ENCODE measurements around the gene C12orf75. TPM values are rescaled to one million over a fixed set of nuclear protein-coding genes. Genes with fewer than 3 reads are reported as not detected.
"Not testable (repeated sequence)": the region's sequence is repeated elsewhere in the genome, so short reads cannot be mapped to it uniquely, and the experiment has no call there.

The C12orf75 gene
- total and polyA plus RNA-seq, 8 donors, result 4.9 to 145 (median 43.4) TPM; not detected in 1

DNA sequence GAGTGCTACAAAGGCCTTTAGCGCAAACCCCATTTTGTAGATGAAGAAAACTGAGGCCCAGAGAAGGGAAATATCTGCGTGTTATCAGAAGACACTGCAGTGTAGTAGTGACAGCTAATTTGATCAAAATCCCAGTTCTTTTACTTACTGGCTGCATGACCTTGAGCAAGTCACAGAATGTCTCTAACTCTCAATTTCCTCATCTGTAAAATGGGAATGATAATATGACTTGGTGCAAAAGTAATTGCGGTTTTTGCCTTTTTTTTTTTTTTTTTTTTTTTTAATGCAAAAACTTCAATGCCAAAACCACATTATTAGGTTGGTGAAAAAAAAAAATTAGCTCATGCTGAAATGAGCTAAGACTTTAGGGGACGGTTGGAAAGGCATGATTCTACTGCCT lies 69.7 kb downstream of the C12orf75 start:
- Histone ChIP-seq H3K4me3 (no peak overlapping the region), H3K27ac (no peak overlapping the region), H3K36me3 (no peaks in the 10 kb centered on the region), H3K27me3 (no peaks in the 10 kb centered on the region), H3K4me1 (no peaks in the 10 kb centered on the region), H3K9me3 (peaks cover 0 to 6% (median 0%) of the 10 kb centered on the region in 4 donors)
- 94 to 97% (median 96%) methylated on average over 4 of the region's 4 CpGs for WGBS, 5 donors
- TF ChIP-seq EP300 (IDR thresholded peaks at IDR 0.05) (no peak), POLR2AphosphoS5 (IDR thresholded peaks at IDR 0.05) (no peak), POLR2A (IDR thresholded peaks at IDR 0.05) (no peak)
- TF ChIP-seq, protein P1, sequence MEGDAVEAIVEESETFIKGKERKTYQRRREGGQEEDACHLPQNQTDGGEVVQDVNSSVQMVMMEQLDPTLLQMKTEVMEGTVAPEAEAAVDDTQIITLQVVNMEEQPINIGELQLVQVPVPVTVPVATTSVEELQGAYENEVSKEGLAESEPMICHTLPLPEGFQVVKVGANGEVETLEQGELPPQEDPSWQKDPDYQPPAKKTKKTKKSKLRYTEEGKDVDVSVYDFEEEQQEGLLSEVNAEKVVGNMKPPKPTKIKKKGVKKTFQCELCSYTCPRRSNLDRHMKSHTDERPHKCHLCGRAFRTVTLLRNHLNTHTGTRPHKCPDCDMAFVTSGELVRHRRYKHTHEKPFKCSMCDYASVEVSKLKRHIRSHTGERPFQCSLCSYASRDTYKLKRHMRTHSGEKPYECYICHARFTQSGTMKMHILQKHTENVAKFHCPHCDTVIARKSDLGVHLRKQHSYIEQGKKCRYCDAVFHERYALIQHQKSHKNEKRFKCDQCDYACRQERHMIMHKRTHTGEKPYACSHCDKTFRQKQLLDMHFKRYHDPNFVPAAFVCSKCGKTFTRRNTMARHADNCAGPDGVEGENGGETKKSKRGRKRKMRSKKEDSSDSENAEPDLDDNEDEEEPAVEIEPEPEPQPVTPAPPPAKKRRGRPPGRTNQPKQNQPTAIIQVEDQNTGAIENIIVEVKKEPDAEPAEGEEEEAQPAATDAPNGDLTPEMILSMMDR (IDR thresholded peaks at IDR 0.05), result no peak
- DNase-seq, result no peak
- intact Hi-C loops (cut with DNase I; ENCODE audit: low total_unique reads), result no loop called here

DNA sequence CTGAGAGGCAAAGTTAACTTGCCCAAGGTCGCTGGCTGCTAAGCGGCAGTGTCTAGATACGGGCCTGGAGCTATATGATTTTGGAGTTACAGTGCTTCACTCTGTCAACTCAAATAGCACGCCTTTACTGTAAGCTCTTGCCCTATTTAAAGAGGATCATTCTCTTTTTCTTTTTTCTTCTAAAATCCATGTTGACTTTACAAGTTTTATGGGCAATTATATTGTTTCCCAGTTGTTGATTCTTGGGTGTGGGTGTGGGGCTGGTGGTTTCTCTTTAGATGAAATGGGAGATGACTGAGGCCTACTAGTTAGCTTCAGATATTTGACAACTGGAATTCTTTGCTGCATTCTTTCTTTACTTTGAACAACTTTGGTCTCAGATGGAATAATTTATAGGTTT lies 70.7 kb downstream of the C12orf75 start:
- no peak for DNase-seq
- Histone ChIP-seq H3K9me3 (peaks cover 0 to 6% (median 0%) of the 10 kb centered on the region in 4 donors), H3K27me3 (no peaks in the 10 kb centered on the region), H3K4me3 (no peak overlapping the region), H3K27ac (no peak overlapping the region), H3K36me3 (no peaks in the 10 kb centered on the region), H3K4me1 (no peaks in the 10 kb centered on the region)
- 95 to 98% (median 96%) methylated on average over 4 of the region's 4 CpGs for WGBS, 5 donors
- no peak for TF ChIP-seq POLR2A (IDR thresholded peaks at IDR 0.05)
- no peak for TF ChIP-seq POLR2AphosphoS5 (IDR thresholded peaks at IDR 0.05)
- TF ChIP-seq EP300 (IDR thresholded peaks at IDR 0.05), result no peak
- TF ChIP-seq, protein P1 (IDR thresholded peaks at IDR 0.05), result no peak
- intact Hi-C loops (cut with DNase I; ENCODE audit: low total_unique reads), result no loop called here

DNA sequence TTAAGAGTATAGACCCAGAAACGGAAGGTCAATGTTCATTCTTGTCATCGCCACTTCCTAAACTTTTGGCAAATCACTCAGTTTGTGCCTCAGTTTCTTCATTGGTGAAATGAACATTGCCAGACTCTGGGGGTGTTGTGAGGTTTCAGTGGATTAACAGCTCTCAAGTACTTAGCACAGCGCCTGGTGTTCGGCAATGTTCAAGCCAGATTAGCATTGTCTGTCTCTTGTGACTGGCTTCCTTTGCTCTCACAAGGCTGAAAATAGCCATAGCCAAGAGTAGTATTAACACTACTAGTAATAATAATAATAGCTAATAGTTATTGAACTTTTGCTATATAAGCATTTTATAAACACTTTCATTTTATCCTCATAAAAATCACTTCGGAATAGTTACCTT lies 71.9 kb downstream of the C12orf75 start:
- TF ChIP-seq POLR2A (IDR thresholded peaks at IDR 0.05), result no peak
- TF ChIP-seq, protein P1 (IDR thresholded peaks at IDR 0.05), result no peak
- no peak overlapping the region for H3K27ac ChIP-seq
- peaks cover 0 to 6% (median 0%) of the 10 kb centered on the region in 4 donors for H3K9me3 ChIP-seq
- DNase-seq, result no peak
- H3K4me1 ChIP-seq, result no peaks in the 10 kb centered on the region
- no peak overlapping the region for H3K4me3 ChIP-seq
- no peaks in the 10 kb centered on the region for H3K36me3 ChIP-seq
- WGBS, 5 donors, result 90 to 96% (median 93%) methylated on average over 5 of the region's 5 CpGs
- intact Hi-C loops (cut with DNase I; ENCODE audit: low total_unique reads), result no loop called here
- H3K27me3 ChIP-seq, result no peaks in the 10 kb centered on the region

DNA sequence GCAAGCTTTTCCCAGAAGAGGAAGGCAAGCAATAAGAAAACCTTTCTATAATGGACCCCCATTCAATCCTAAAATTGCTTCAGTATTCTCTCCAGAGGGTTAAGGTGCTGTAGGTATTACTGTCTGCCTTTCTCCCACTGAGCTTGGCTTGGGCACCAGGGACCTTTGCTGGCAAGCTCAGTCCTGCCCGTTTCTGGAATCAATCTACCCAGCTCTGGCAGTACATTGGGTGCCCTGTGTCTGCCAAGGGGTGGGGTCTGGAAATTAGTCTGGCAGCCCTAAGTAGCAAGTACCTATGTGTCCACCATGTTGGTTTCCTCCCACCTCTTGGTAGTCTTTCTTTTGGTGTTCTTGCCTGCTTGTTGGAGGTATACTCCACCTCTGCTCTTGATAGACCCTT lies 72.6 kb downstream of the C12orf75 start:
- H3K4me1 ChIP-seq, result no peaks in the 10 kb centered on the region
- intact Hi-C loops (cut with DNase I; ENCODE audit: low total_unique reads), result no loop called here
- no peak overlapping the region for H3K27ac ChIP-seq
- TF ChIP-seq POLR2A (IDR thresholded peaks at IDR 0.05) (no peak), EP300 (IDR thresholded peaks at IDR 0.05) (no peak), POLR2AphosphoS5 (IDR thresholded peaks at IDR 0.05) (no peak)
- TF ChIP-seq, protein P1 (IDR thresholded peaks at IDR 0.05), result no peak
- H3K27me3 ChIP-seq, result no peaks in the 10 kb centered on the region
- no peak for DNase-seq
- WGBS, 5 donors, result 61 to 85% (median 78%) methylated on average over 1 of the region's 1 CpG
- H3K9me3 ChIP-seq, result peaks cover 0 to 5% (median 0%) of the 10 kb centered on the region in 4 donors
- H3K4me3 ChIP-seq, result no peak overlapping the region
- no peaks in the 10 kb centered on the region for H3K36me3 ChIP-seq

DNA sequence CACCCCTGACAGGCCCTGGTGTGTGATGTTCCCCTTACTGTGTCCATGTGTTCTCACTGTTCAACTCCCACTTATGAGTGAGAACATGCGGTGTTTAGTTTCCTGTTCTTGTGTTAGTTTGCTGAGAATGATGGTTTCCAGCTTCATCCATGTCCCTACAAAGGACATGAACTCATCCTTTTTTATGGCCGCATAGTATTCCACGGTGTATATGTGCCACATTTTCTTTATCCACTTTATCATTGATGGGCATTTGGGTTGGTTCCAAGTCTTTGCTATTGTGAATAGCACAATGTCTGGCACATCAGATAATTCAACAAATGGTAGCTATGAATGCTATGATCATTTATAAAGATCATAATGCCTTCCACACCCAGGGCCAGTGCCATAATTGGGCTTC lies 73.6 kb downstream of the C12orf75 start:
- H3K9me3 ChIP-seq; H3K4me1 ChIP-seq; DNase-seq; H3K36me3 ChIP-seq; H3K4me3 ChIP-seq; H3K27ac ChIP-seq; H3K27me3 ChIP-seq; intact Hi-C loops (cut with DNase I; ENCODE audit: low total_unique reads): not testable (repeated sequence)
- 95 to 100% (median 99%) methylated on average over 3 of the region's 3 CpGs for WGBS, 5 donors
